Ramos (cell line): ENCODE data around the gene PRSS50.

Experiments
- in situ Hi-C: fragments of 300-500 bp; cut with MboI; formaldehyde crosslinking; loops from one replicate; pipeline ENCODE4 v1.14.3; 2022; ENCODE audit warnings: low sequenced_read_pairs; ENCODE audit not compliant: unreplicated experiment

The PRSS50 gene

GRCh38 chr3:46663591-46664135 is 54.0 kb downstream of the PRSS50 start:
- in situ Hi-C loops: no loop called here

DNA sequence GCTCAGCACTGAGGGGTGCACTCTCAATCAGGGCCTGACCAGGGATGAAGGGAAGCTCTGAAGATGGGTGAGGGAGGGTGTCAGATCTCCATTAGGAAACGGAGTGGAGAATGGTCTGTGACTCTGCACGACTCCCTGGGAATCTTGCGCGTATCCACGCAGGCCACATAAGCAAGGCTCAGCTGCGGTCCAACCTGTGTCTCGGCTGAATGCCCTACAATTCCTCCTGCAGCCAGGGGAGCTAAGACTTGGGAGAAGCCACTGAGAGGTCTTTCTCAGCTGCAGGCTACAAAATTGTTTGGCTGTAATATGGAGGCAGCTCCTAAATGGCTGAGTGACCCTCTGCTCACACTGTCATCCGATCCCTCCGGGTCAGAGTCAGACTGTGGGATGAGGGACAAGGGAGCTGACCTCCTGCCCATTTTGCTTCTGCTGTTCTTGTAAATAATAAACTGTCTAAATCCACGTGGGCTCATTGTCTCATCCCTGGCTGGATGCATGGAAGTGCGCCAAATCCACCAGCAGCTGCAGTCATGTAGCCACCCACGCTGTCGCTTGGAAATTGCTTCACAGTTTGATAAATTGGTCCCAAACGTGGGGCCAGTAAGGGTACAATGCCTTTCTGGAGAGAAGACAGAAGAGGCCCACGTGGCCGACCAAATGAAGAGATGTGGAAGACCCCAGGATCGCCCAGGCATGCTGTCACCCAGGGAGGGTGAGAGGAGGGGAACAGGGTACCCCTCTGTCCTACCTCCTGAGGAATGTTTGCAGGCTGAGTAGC is 54.7 kb downstream of the PRSS50 start:
- in situ Hi-C loops: no loop called here
